Activated T-helper 9 cell treated with anti-CD3 and anti-CD28 coated beads, Interleukin-2, amount 50 U/mL, for 16 hours (primary cell): Measurements from ENCODE around the gene SFN.
A peak's percentile ranks its signal among the peaks of the same experiment; 100 is the strongest.
"Not testable (repeated sequence)": the region's sequence is repeated elsewhere in the genome, so short reads cannot be mapped to it uniquely, and the experiment has no call there.

Source experiments
- DNase-seq: peaks from one replicate; pipeline ENCODE4 v3.0.0-alpha.2; 2020; ENCODE audit warnings: low read depth

The SFN gene

DNA sequence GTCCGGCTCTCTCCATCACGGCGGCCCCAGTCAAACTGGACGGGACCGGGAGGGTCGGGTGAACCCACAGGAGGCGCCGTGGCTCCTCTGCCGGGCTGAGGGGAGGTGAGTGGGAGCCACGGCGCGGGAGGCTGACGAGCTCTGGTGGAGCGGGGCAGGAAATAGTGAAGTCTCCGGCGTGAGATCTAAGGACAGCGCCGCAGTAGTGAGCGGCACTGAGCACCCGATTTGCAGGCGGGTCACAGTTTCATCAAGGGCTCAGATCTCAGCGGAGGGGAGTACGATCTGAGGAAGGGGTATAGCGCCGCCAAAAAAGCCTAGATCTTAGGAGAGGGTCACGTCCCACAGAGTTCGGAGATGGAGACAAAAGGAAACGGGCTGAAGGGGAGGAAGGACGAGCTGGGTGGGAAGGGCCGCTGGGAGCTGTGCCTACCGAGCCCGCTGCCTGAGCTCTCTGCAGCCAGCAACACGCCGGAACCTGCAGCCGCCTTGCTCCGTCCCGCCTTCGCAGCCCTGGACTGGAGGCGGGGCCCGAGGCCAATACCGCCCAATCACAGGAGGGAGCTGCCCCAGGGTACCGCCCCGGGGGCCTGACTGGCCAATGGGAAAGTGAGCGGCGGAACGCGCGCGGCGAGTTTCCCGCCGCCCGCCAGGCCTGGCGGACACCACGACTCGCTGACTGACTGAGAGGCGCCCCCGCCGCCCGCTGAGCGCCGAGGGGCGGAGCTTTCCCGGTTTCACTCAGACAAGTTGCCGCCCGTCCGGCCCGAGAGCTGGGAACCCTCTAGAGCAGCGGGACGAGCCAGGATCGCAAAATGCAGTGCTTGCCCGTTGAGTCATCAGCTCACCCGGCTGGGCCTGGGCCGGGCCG, 1.9 kb downstream of the SFN start:
- peak; percentile 92 for DNase-seq

DNA sequence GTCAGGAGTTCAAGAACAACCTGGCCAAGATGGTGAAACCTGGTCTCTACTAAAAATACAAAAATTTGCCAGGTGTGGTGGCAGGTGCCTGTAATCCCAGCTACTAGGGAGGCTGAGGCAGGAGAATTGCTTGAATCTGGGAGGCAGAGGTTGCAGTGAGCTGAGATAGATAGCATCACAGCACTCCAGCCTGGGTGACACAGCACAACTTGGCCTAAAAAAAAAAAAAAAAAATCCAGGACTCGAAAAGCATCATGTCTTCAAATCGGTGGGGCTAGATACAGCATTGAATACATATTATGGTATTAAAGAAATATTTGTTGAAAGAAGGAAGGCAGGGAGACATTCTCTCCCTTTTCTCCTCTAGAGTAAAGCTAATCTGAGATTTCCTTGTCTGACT, 10.1 kb downstream of the SFN start:
- not testable (repeated sequence) for DNase-seq

DNA sequence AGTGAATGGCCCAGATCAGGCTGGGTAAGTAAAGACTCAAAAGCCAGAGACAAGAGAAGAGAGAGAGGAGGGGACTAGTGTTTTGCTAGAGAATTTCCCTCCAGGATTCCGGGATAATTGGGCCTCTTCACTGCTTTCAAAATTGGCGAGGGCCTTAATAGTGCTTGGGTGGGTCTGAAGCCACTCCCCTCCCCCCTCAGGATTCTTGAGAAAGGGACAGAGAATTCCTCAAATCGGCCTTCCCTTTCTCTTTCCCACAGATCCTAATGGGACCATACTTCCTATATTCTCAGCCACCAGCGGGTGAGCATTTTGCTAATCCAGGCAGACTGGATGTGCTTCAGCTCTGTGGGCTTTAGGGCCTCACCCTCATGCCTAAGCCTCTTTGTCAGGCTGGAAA, 11.9 kb downstream of the SFN start:
- DNase-seq: no peak

DNA sequence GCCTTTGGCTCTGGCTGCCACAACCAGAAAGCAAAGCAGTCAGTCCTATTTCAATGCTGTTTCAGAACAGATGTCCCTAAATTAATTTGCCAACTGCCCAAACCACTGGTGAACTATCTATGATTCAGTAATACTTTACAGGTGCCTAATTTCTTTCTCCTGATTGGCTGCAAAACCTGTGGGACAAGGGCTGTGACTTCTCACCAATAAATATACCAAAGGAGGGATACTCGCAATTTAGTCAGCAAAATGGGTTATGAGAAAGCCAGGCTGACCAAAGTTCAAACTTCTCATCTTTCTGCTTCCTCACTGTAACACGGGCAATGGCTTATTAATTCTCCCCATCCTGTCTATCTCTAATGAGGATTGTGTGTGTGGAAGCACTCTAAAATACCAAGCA, 14.4 kb downstream of the SFN start:
- no peak for DNase-seq

DNA sequence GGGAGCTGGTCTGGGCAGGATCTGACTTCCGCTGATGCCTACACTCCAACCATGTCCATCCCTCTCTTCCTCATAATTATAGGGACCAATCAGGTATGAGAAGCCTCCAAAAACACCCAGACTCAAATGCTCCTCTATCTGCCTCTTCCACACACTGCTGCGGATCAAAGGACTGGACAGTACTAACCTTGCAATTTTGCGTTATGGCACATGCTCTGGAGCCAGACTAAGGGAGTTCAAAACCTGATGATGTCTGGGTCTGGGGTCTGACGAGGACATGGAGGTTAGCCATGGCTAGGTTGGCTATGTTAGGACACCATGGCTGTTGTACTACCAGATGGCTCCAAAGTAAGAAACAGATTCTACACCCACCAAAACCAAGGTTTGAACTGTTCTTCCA, 16.8 kb downstream of the SFN start:
- no peak for DNase-seq

DNA sequence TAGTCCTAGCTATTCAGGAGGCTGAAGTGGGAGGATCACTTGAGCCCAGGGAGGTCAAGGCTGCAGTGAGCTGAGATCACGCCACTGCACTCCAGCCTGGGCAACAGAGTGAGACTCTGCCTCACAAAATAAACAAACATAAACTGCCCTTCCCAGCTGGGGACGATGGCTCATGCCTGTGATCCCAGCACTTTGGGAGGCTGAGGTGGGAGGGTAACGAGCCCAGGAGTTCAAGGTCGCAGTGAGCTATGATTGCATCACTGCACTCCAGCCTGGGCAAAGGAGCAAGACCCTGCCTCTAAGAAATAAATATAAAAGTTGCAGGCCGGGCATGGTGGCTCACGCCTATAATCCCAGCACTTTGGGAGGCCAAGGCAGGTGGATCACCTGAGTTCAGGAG, 18.7 kb downstream of the SFN start:
- DNase-seq: not testable (repeated sequence)

DNA sequence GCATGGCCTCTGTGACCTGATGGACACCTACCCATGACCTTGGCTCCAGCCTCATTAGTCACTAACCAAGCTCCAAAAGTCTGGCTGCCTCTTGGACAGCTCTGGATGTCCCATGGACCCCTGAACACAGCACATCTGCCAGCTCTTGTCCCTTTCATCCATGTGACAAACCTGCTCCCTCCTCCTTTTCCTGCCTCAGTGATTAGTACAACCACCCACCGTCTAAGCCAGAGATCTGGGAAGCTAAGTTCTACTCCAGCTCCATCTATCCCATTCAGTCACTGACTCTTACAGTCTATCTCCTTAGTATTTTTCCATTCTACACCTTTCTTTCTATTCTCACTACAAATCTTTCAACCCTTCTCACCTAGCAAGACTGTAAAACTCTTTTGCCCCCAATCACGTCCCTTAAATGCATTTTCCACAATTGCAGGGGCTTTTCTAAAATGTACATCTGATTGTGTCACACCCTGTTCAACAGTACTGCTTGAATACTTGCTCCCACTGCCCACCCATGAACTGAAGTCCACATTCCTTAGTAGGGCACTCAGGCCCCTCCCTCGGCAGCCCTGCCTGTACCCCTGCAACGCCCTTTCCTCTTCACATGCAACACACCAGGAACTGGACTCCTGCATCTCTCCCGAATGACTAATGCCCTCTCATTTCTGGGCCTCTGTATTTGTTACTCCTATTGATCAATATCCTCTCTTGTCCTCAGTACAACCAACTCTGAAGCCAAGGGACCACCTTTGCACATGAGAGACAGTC, 19.9 kb downstream of the SFN start:
- DNase-seq: no peak

DNA sequence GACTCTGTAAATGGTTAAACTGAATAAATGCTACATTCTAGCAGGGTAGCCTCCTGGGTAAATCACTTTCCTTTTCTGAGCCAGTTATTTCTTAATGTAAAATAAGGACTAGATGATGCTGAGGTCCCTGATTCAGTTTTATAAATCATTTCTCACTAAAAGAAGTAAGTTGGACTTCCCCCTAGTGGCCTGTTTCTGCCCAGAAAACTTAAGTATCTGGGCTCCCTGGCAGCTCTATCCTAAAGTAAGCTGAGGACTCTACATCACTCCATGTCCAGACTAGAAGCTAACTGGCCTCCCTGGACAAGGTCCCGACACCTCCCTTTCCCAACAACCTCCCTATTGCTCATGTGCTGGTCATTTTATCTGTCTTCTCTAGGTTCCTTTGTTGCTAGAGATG, 24.2 kb downstream of the SFN start:
- DNase-seq: no peak

DNA sequence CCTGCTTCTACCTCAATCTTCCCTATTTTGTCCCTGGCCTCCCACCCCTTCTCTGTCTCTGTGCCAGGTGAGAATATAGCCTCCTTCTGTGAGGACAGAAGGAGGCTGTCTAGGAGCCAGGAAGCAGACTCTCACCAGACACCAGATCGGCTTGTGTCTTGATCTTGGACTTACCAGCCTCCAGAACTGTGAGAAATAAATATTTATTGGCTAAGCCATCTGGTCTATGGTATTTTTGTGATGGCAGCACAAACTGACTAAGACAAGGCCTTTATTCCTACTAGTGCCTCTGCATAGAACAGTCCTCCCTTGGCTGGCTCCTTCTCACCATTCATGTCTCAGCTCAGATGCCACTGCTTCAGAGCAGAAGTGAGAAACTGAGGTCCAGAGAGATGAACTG, 25.3 kb downstream of the SFN start:
- no peak for DNase-seq

DNA sequence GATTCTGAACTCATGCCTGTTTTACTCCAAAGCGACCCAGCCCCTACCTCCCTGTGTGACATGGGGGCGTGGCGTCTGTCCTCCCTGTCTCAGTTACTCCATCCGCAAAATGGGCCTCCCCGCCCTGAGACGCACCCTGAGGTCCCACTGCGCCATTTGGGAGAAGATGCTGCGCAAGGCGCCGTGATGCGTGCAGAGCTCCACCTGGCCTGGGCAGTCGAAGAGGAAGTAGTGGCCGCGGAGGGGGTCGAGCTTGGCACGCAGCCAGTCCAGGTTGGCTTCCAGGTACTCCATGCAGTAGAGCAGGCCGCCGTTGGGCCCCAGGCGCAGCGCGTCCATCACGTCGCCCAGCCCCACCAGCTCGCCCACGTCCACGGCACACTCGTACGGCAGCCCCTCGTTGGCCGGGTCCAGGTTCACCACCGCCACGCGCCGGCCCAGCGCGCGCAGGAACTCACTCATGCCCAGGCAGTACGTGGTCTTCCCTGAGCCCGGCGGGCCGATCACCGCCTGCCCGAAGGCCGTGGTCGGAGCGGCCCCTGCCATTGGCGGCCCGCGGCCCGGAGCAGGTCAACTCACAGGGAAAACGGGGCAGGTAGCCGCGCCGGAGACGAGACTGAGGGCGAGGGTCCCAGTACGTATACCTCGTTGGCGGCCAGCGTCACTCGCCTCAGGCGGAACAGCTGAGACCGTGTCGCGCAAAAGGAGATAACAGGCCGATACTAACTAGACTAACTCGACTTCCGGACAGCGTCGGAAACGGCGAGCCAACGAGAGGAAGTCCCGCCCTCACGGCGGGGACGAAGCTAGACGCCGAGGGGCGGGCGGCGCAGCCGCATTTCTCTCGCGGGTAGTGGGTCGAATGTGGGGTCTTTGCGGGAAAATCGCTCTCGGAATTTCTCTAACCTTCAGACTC, 26.9 kb downstream of the SFN start, which contains the start of gene GPN2:
Gene GPN2 (minus strand): TSS at position 733 of the 916 bp plus-strand sequence. CDS start 187 bp downstream, at position 546.
- peak; percentile 68 for DNase-seq

DNA sequence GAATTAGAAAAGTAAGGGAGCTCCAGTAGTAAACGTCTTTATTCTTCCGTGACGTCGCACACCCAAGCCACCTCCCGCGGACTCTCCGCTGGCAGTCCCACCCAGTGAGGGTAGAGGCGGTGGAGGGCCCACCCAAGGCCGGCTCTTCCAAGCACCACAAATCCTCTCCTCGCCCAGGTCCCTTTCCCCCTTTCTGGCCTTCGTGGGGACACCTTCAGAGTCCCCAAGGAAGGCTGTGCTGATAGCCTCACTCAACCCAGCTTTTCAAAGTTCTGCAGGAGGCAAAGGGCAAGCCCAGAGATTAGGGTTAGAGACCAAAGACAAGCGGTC, 27.5 kb downstream of the SFN start:
- no peak for DNase-seq

DNA sequence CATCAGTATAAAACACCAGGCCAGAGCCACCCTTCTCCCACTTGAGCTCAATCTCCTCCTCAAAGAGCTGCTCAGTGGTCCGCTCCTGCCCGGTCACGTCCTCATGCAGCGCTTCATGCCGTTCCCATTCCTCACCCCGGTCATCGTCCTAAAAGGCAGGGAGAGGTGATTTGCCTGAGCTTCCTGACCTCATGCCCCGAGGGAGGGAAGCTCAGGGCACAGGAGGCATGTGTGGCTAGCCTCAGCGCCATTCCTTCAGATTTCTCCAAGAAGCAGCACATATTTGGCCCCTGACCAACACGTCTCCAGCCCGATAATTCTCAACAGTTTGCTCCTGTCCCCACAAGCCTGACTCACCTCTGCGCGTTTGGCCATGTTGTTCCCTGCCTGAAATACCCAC, 31.3 kb downstream of the SFN start:
- DNase-seq: no peak

DNA sequence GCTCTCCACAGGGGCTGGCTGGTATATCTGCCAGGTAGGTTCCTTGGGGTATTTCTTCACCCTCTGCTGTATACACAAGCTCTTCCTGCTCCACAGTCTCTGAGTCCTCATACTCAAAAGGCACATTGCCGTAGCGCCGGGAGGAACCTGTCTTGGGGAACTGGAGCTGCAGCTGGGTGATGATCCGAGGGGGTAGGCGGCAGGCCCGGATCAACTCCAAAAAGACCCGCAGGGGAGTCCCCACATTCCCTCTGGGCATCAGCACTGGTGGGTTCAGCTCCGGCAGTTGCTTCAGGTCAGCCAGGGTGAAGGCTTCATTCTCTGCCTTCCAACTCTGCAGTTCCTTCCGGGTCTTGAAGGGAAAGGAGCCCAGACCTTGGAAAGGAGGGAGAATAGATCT, 34.4 kb downstream of the SFN start:
- DNase-seq: no peak

DNA sequence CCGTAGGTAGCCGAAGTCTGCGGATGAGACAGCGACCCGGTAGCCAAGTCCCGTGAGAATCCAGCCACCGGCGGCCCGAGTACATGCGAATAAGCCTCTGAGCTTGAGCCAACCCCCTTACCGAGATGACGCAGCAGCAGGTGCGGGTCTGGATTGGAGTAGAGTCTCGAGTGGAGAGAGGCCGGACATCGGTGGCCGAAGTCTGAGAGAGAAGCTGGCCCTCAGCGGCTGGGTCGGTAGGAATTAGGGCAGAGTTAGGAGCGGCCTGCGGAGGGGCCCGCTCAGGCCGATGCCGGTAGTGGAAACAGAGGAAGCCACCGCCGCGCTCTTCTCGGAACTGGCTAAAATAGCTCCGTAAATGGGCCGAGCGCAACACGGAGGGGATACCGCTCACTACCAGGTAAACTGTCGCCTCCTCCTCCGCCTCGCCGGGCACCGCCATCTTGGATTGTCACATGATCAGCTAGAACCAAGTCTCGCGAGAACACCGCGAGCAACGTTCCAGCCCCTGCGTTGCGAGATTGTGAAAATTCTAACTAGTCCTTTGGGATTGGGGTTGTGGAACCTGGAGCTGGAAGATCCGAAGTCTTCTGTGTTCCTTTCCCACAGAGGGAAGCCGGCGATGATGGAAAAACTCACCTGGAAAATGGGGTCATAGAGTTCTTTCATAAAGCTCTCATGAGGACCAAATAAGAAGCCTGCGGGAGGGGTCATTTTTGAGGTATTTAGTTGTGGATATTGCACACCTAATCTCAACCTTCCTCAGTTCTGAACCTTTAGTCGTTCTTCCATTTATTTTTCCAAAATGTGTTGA, 37.3 kb downstream of the SFN start, which contains the start of gene GPATCH3:
Gene GPATCH3 (minus strand): TSS at position 467 of the 814 bp plus-strand sequence. CDS start 25 bp downstream, at position 442.
- DNase-seq: peak; percentile 78

DNA sequence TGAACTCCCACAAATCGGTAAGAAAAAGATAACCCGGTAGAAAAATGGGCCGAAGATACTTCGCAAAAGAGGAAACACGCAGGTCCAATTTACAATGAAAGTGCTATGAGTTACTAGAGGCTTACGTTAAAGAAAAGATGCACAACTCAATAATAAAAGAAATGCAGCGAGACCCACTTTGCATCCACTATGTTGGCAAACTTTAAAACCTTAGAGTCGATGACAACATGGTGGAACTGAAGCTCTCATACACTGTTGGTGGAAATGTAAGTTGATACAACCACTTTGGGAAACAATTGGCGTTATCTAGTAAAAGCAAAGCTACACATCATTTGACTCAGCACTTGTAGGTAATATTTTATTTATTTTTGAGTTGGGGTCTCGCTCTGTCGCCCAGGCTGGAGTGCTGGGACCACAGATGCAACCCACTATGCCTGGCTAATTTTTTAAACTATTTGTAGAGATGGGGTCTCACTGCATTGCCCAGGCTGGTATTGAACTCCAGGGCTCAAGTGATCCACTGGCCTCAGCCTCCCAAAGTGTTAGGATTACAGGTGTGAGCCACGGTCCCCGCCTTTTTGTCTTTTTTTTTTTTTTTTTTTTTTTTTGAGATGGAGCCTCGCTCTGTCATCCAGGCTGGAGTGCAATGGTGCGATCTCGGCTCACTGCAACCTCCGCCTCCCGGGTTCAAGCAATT, 38.0 kb downstream of the SFN start:
- DNase-seq: no peak

DNA sequence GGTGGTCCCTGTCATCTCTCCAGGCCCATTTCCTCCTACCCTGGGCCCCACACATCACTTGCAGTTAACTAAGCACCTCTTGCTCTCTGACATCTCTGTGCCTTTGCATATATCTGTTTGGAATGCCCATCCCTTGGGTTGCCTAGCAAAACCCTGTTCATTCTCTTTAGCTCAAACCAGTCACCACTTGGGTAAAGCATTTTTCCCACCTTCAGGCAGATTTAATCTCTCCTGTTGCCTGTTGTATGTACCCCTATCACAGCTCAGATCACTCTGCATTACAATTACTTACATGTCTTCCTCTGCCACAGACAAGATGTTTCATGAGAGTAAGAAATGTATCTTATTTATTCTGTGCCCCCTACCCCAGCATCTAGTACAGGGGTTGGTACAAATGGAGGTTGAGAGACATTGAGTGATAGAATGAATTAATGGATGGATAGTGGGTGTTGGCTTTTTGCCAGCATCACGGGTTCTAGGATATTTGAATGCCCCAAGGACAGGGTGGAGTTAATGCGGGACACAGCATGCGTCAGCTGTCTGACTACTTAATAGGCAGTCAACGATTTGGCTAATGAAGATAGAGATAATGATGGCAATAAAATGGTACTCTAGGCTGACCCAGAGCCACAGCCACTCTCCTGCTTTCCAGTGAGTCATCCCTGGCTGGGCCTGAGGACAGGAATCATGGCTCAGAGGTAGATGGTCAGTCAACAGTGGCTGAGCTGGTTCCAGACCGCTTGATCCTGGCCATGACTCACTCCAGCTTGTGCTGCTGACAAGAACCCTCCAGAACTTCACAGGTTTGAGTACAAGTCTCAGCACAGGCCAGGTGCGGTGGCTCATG, 44.3 kb downstream of the SFN start:
- no peak for DNase-seq

DNA sequence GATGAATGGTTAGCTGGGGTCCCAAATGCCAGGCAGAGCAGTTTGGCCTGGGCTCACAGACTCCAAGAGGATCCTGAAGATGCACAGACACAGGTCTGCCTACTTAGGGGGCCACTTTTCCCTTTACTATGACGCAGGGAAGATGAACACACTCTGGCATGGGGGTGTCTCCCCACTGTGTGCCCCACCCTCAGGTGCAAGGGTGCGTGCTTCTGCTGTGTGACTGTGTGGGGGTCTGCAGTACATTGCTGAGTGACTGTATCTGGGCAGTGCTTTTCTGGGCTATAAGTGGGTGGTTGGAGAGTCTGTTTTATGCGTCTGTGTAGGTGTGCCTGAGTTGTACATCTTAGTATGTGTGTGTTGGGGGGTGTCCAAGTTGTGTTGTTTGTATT, 47.0 kb downstream of the SFN start:
- DNase-seq: no peak

DNA sequence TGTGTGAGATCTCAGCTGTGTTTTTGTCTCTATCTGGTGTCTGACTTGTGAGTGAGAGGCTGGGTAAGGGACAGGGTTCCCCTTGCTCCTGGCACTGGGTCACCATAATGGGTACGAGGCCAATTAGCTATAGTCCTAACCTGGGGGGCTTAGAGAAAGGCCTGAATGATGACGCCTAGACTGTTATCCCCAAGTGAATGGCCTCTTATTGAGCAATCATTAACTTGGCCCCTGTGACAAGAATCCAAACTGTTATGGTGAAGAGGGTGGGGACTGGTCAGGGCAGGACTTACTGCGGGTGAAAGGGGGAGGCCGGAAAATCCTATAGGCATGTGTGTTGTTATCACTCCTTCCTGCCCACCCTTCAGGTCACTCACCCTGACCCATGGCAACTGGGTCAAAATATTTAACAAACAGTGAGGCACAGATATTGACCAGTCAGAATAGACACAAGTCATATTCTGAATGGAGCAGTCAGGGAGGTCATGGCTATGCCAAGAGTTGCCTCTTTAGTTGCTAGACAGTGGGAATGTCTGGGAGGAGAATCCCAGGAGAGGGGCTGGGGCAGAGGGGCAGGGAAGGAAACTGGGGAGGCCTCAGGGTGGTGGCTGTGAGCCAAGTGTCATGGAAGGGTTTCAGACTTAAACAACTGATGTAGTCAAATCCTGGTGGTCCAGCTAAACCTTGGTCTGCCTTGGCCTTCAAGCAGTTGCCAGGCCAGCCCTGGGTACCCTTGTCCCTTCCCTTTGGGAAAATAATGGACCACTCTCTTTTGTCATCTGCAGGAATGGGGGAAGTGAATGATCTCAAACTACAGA, 47.6 kb downstream of the SFN start:
- no peak for DNase-seq
